K562 treated with DMSO at 1 percent for 4 hours (cell line): ENCODE results near the gene CCDC187. TPM values are rescaled to one million over a fixed set of nuclear protein-coding genes. Genes with fewer than 3 reads are reported as not detected.

Experiments used
- total RNA-seq: library from RNA; unstranded; fragments of 300-600 nt; gene quantifications from 2 replicates; pipeline ENCODE4 v1.2.3, GENCODE V29; 2022; ENCODE audit not compliant: insufficient read depth

The CCDC187 gene
- not detected in 2 replicates for total RNA-seq

DNA sequence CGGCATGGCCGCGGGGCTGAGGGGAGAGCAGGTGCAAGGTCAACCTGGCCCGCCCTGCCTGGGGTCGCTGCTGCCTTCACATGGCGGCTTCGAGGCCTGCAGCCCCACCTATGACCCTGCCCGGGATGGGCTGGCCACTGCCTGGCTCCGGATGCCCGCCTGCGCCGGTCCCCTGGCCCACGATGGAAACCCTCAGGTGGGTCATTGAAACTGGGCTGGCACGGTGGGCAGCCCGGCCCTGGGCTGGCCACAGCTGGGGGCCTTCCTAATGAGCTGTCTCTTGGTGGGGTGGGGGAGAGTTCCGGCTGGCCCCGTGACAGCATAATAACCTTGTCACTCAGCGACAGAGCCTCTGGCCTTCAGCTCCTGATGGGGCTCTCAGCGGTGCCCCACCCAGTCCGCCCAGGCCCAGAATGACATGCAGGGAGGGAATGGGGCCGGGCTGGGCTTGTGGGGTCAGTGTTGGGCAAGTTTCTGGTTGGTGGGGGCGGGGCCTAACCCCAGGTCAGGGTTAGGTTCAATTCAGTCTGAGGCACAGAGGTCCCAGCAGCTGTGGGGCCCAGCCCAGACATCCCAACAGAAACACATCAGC lies at the start of gene CCDC187:
Gene CCDC187, minus strand, starts transcription at position 270 of the 592 bp plus-strand sequence. Its CDS starts 264 bp downstream, at position 6.

GRCh38 chr9:136327304-136327974 lies 23.5 kb upstream of the CCDC187 start, which contains the start of gene GPSM1:
Gene GPSM1 (plus strand): TSS chr9:136327539. CDS start chr9:136327696, 157 bp downstream.

DNA sequence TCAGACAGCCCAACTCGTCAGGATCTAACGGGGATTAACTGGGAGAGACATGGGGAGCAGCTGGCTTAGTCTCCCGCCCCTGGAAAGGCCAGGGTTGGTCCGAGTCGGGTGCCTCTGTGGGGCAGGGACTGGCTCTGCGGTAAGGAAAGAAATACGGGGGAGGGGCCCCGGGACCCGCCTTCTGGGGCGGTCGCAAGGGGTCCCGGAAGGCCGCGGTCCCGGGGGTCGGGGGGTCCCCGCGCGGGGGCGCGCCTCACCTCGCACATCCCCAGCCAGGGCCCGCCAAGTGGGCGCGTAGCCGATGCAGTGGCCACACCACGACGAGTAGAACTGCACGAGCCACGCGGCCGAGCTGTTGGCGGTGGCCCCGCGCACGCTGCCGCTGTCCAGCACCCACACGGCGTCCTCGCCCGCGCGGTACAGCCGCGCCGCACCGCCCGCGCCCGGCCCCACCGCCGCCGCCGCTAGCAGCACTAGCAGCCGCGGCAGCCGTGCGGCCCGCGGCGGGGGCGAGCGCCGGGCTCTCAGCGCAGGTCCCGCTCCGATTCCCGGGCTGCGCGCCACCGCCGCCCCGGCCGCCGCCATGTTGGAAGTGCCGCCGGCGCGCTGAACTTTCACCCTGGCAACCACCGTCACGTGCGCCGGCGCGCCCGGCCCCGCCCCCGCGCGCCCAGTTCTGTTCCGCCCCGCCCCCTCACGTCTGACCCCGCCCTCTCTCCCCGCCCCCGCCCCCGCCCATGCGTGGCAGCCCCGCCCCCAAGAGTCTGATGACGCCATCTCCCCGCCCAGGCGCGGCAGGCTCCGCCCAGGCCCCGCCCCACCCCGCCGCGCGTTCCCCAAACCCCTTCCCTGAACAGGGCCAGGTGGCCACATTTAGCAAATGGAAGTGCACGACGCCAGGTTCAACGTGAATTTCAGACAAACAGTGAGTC lies 58.4 kb downstream of the CCDC187 start, which contains the start of gene QSOX2:
Gene QSOX2, minus strand, starts transcription at position 594 of the 932 bp plus-strand sequence. Its CDS starts 9 bp downstream, at position 585.

DNA sequence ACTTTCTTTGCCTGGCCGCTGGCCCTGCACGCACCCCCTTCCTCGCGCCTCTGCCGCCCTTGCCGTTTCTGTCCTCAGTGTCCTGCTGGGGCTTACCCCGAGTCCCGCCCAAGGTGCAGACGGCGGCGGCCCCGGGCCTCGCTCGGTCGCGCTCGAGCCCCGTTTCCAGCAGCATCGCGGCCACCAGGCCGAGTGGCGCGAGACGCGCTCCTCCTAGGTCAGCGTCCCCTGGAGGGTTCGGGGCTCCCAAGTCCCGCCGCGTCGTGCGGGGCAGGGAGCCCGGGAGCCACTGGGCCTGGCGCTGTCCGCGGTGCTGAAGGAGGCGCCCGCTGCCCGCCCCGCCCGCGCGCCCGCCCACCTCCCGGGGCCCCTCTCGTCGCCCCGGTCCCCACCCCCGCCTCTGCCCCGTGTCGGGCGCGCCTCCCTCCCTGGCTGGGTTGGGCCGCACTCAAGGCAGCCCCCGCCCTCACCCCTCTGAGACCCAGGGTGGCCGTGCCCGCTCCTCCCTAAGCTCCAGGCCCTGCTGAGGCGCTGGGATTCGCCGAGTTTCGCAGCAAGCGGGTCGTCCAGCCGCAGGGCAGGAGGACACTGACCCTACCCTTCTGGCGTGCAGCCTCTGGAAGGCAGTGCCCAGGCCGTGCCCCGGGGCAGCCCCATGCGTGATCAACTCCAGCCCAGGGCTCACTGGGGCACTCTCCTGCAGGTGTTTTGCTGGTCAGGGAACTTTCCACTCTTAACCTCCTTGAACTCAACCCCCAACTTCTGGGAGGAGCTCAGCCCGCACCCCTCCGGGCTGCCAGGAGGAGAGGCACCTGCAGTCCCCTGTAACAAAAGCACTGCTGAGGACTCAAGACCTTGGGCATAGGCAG lies 98.8 kb downstream of the CCDC187 start, which contains the start of gene LHX3:
Gene LHX3, minus strand, starts transcription at position 291 of the 869 bp plus-strand sequence. Its CDS starts 116 bp downstream, at position 175.

Other genes with a start within 250 kb of the CCDC187 start
- 7.1 and 10.2 TPM in 2 replicates for gene NACC2, start 208.8 kb downstream of the CCDC187 start, total RNA-seq
- 36.9 and 38.4 TPM in 2 replicates for gene TMEM250, start 185.2 kb downstream of the CCDC187 start, total RNA-seq
- 0.70 and 1.2 TPM in 2 replicates for gene LHX3, start 99.0 kb downstream of the CCDC187 start, total RNA-seq
- 20.5 and 22.8 TPM in 2 replicates for gene QSOX2, start 58.3 kb downstream of the CCDC187 start, total RNA-seq
- gene GPSM1, start 23.4 kb upstream of the CCDC187 start, total RNA-seq = 13.6 and 15.5 TPM in 2 replicates
- 17.5 and 29.7 TPM in 2 replicates for gene DNLZ, start 59.6 kb upstream of the CCDC187 start, total RNA-seq
- gene CARD9, start 69.6 kb upstream of the CCDC187 start, total RNA-seq = 12.7 and 14.8 TPM in 2 replicates
- 6.6 and 8.4 TPM in 2 replicates for gene SNAPC4, start 96.1 kb upstream of the CCDC187 start, total RNA-seq
- gene ENTR1, start 106.5 kb upstream of the CCDC187 start, total RNA-seq = 38.2 and 42.3 TPM in 2 replicates
- 56.2 and 60.7 TPM in 2 replicates for gene PMPCA, start 106.6 kb upstream of the CCDC187 start, total RNA-seq
- 8.4 and 10.0 TPM in 2 replicates for gene INPP5E, start 135.8 kb upstream of the CCDC187 start, total RNA-seq
- 47.5 and 60.7 TPM in 2 replicates for gene SEC16A, start 178.9 kb upstream of the CCDC187 start, total RNA-seq
- 14.8 and 20.5 TPM in 2 replicates for gene NOTCH1, start 242.0 kb upstream of the CCDC187 start, total RNA-seq